SK-N-SH treated with all-trans-retinoic acid at 6 μM for 48 hours (cell line): ENCODE measurements around the gene TRAF7.

Experiments
- ATAC-seq: fragments of 200-7000 bp; cut with Tn5 transposase; 3 replicates; pipeline ENCODE4 v1.9.1; 2020; ENCODE audit warnings: mild to moderate bottlenecking, moderate library complexity
- ARNTL ChIP-seq: fragments of 450-650 bp; formaldehyde crosslinking; IDR thresholded peaks from 2 replicates; pipeline ENCODE4 v1.5.0; 2020; ENCODE audit warnings: low read depth, mild to moderate bottlenecking, moderate library complexity, borderline replicate concordance
- BACH2 ChIP-seq: fragments of 250-450 bp; sonication (Bioruptor Pico); IDR thresholded peaks from 2 replicates; pipeline ENCODE4 v1.9.0; 2021; ENCODE audit warnings: mild to moderate bottlenecking, borderline replicate concordance
- CSDC2 ChIP-seq: fragments of 250-450 bp; sonication (Bioruptor Pico); IDR thresholded peaks from 2 replicates; pipeline ENCODE4 v1.5.0; 2020; ENCODE audit warnings: mild to moderate bottlenecking, moderate library complexity
- CSRNP3 ChIP-seq: fragments of 250-450 bp; sonication (Bioruptor Pico); IDR thresholded peaks from 2 replicates; pipeline ENCODE4 v1.5.1; 2021; ENCODE audit warnings: mild to moderate bottlenecking, moderate library complexity
- GLIS3 ChIP-seq: fragments of 250-450 bp; sonication (Bioruptor Pico); IDR thresholded peaks from 2 replicates; pipeline ENCODE4 v1.5.0; 2020; ENCODE audit warnings: mild to moderate bottlenecking, moderate library complexity
- ISL1 ChIP-seq: fragments of 250-450 bp; sonication (Bioruptor Pico); IDR thresholded peaks from 2 replicates; pipeline ENCODE4 v2.1.2; 2022; ENCODE audit warnings: mild to moderate bottlenecking, moderate library complexity
- OSR1 ChIP-seq: fragments of 250-450 bp; sonication (Bioruptor Pico); IDR thresholded peaks from 2 replicates; pipeline ENCODE4 v1.8.0; 2022; ENCODE audit warnings: moderate library complexity, mild to moderate bottlenecking, inconsistent platforms
- PATZ1 ChIP-seq: fragments of 250-450 bp; sonication (Bioruptor Pico); IDR thresholded peaks from 2 replicates; pipeline ENCODE4 v1.8.0; 2020; ENCODE audit warnings: mild to moderate bottlenecking, moderate library complexity, borderline replicate concordance
- POU6F1 ChIP-seq: fragments of 250-450 bp; sonication (Bioruptor Pico); IDR thresholded peaks from 2 replicates; pipeline ENCODE4 v1.8.0; 2021; ENCODE audit warnings: low read depth, mild to moderate bottlenecking, moderate library complexity, borderline replicate concordance
- PPARA ChIP-seq: fragments of 250-450 bp; sonication (Bioruptor Pico); IDR thresholded peaks from 2 replicates; pipeline ENCODE4 v1.5.0; 2020; ENCODE audit warnings: mild to moderate bottlenecking, borderline replicate concordance
- RARB ChIP-seq: fragments of 250-450 bp; sonication (Bioruptor Pico); IDR thresholded peaks from 2 replicates; pipeline ENCODE4 v1.8.0; 2021; ENCODE audit warnings: mild to moderate bottlenecking, moderate library complexity
- SNAI2 ChIP-seq: fragments of 250-450 bp; sonication (Bioruptor Pico); IDR thresholded peaks from 2 replicates; pipeline ENCODE4 v1.5.0; 2020; ENCODE audit warnings: mild to moderate bottlenecking, moderate library complexity
- TCF4 ChIP-seq: fragments of 250-450 bp; sonication (Bioruptor Pico); IDR thresholded peaks from 2 replicates; pipeline ENCODE4 v1.8.0; 2021; ENCODE audit warnings: mild to moderate bottlenecking, moderate library complexity, borderline replicate concordance
- TOX ChIP-seq: fragments of 250-450 bp; sonication (Bioruptor Pico); IDR thresholded peaks from 2 replicates; pipeline ENCODE4 v1.8.0; 2021; ENCODE audit warnings: mild to moderate bottlenecking, moderate library complexity, borderline replicate concordance
- TSHZ2 ChIP-seq: fragments of 250-450 bp; sonication (Bioruptor Pico); IDR thresholded peaks from 2 replicates; pipeline ENCODE4 v1.5.0; 2020; ENCODE audit warnings: mild to moderate bottlenecking, moderate library complexity
- ZC3H10 ChIP-seq: fragments of 250-450 bp; sonication (Bioruptor Pico); IDR thresholded peaks from 2 replicates; pipeline ENCODE4 v1.5.1; 2021; ENCODE audit warnings: mild to moderate bottlenecking, moderate library complexity
- ZFP3 ChIP-seq: fragments of 250-450 bp; sonication (Bioruptor Pico); IDR thresholded peaks from 2 replicates; pipeline ENCODE4 v1.5.0; 2020; ENCODE audit warnings: mild to moderate bottlenecking, moderate library complexity
- ZFP30 ChIP-seq: fragments of 450-650 bp; formaldehyde crosslinking; IDR thresholded peaks from 2 replicates; pipeline ENCODE4 v1.5.0; 2022; ENCODE audit warnings: mild to moderate bottlenecking, moderate library complexity
- ZNF565 ChIP-seq: fragments of 450-650 bp; formaldehyde crosslinking; conservative IDR thresholded peaks from 2 replicates; pipeline ENCODE4 v1.5.0; 2020; ENCODE audit warnings: low read depth, mild to moderate bottlenecking, moderate library complexity
- ZNF8 ChIP-seq: fragments of 450-650 bp; formaldehyde crosslinking; IDR thresholded peaks from 2 replicates; pipeline ENCODE4 v1.5.0; 2020; ENCODE audit warnings: mild to moderate bottlenecking, moderate library complexity

TRAF7 gene

GRCh38 chr16:2206780-2207433, 51.3 kb downstream of the TRAF7 start (continued):
- no peak for TF ChIP-seq OSR1 (CRISPR knock-in tag)

GRCh38 chr16:2207872-2208271, 52.3 kb downstream of the TRAF7 start:
- no peak for ATAC-seq
- TF ChIP-seq GLIS3 (CRISPR knock-in tag) (no peak), ZFP3 (CRISPR knock-in tag) (no peak), POU6F1 (CRISPR knock-in tag) (no peak), PATZ1 (CRISPR knock-in tag) (no peak), RARB (CRISPR knock-in tag) (no peak), OSR1 (CRISPR knock-in tag) (no peak), ISL1 (no peak), ARNTL (CRISPR knock-in tag) (no peak), SNAI2 (CRISPR knock-in tag) (no peak), PPARA (CRISPR knock-in tag) (no peak), CSRNP3 (CRISPR knock-in tag) (no peak), CSDC2 (no peak), TSHZ2 (CRISPR knock-in tag) (no peak), TCF4 (CRISPR knock-in tag) (no peak), ZNF8 (CRISPR knock-in tag) (no peak)
- TF ChIP-seq, all 23 proteins: peak for 0

- ATAC-seq: no peak
- TF ChIP-seq GLIS3 (CRISPR knock-in tag): no peak
Measured at GRCh38 chr16:2208308-2208707, 52.7 kb downstream of the TRAF7 start.

- no peak for ATAC-seq
Measured at GRCh38 chr16:2208772-2209171, 53.2 kb downstream of the TRAF7 start.

More at GRCh38 chr16:2208772-2209171, 53.2 kb downstream of the TRAF7 start:
- TF ChIP-seq POU6F1 (CRISPR knock-in tag) (no peak), CSDC2 (no peak), ISL1 (no peak), BACH2 (no peak), ZNF565 (CRISPR knock-in tag) (no peak), ARNTL (CRISPR knock-in tag) (no peak), SNAI2 (CRISPR knock-in tag) (no peak), ZFP30 (CRISPR knock-in tag) (no peak), PPARA (CRISPR knock-in tag) (no peak), TCF4 (CRISPR knock-in tag) (no peak), CSRNP3 (CRISPR knock-in tag) (no peak), ZC3H10 (no peak), ZFP3 (CRISPR knock-in tag) (no peak), ZNF8 (CRISPR knock-in tag) (no peak), RARB (CRISPR knock-in tag) (no peak), GLIS3 (CRISPR knock-in tag) (no peak), TOX (CRISPR knock-in tag) (no peak)
